Ovary (tissue), 9 donors: ENCODE measurements around the gene HOXC12. TPM values are rescaled to one million over a fixed set of nuclear protein-coding genes. Genes with fewer than 3 reads are reported as not detected.
A peak's percentile ranks its signal among the peaks of the same experiment; 100 is the strongest.

Experiments
- DNase-seq, 5 donors: peaks; one replicate each; pipeline ENCODE4 v3.0.0-alpha.2; 2019 to 2020
- H3K27ac ChIP-seq, 2 donors: fragments of 200-600 bp; one replicate each; pipeline versions ENCODE4 v1.5.1 to v1.8.0; 2019 to 2022
- H3K27me3 ChIP-seq: fragments of 200-600 bp; one replicate; pipeline ENCODE4 v1.8.0; 2022
- H3K36me3 ChIP-seq: fragments of 200-600 bp; sonication (generic); one replicate; pipeline ENCODE4 v1.5.1; 2019
- H3K4me1 ChIP-seq: one replicate; pipeline ENCODE4 v1.8.1; 2013; ENCODE audit warnings: mild to moderate bottlenecking, moderate library complexity; ENCODE audit not compliant: insufficient read depth
- H3K4me3 ChIP-seq: fragments of 200-600 bp; sonication (generic); one replicate; pipeline ENCODE4 v1.5.1; 2017
- H3K9me3 ChIP-seq, 2 donors: fragments of 200-600 bp in 1 of 2; sonication (generic) in 1 of 2; one replicate each; pipeline versions ENCODE4 v1.5.1 to v1.8.1; 2013 to 2019; ENCODE audit warnings: mild to moderate bottlenecking in 1 of 2, moderate library complexity in 1 of 2
- EP300 ChIP-seq: sonication (generic); formaldehyde crosslinking; IDR thresholded peaks from one replicate; pipeline ENCODE4 v1.6.1; 2017; ENCODE audit warnings: antibody characterized with exemption
- POLR2A ChIP-seq: fragments of 450-650 bp; IDR thresholded peaks from one replicate; pipeline ENCODE4 v1.6.1; 2017; ENCODE audit warnings: antibody characterized with exemption, mild to moderate bottlenecking, moderate library complexity
- WGBS, 3 donors: extraction: QIAGEN DNeasy Blood & Tissue Kit in 1 of 3; methylation state at CpG; one replicate each; pipeline versions ENCODE4 v1.1.5 to v1.1.7; 2013 to 2017; 5-methylcytosine and 5-hydroxymethylcytosine counted together
- intact Hi-C, 4 donors: fragments of 100-400 bp; cut with DNase I; formaldehyde crosslinking; loops; one replicate each; pipeline versions ENCODE4 v1.11.0 to v1.15.1; 2022 to 2023
- polyA plus RNA-seq, 2 donors: library from polyadenylated mRNA; stranded (reverse); fragments of 200-250 nt in 1 of 2; fragments of 350-450 nt in 1 of 2; fragmentation: Illumina TruSeq in 1 of 2; extraction: RNeasy Lipid Tissue Mini Kit (QIAGEN cat#74804) in 1 of 2; gene quantifications; one replicate each; pipeline ENCODE4 v1.2.3, GENCODE V29; 2013 to 2014
- total RNA-seq, 7 donors: library from RNA; depleted of rRNA in 2 of 7; stranded (reverse); fragments of >200 nt in 2 of 7; fragmentation: NEBNext Ultra II Directional in 3 of 7; extraction: Animal tissue kit (Norgen Biotek cat#: 25700) in 3 of 7; gene quantifications; one replicate each; pipeline versions ENCODE4 v1.1.0 to v1.2.4, GENCODE V29; 2016 to 2023
- TF ChIP-seq, protein P1 (sequence below), 3 donors: fragments of 450-650 bp in 2 of 3; fragments of 200-600 bp in 1 of 3; IDR thresholded peaks; one replicate each; pipeline versions ENCODE4 v1.5.1 to v1.8.0; 2016 to 2022; ENCODE audit warnings: antibody characterized with exemption in 3 of 3, mild to moderate bottlenecking in 1 of 3
- donor health status: DM: no; HTN: no; CAD: no; lungs with moderate emphysema.
- donor health status: DM: no; HTN: no; CAD: no.
- donor health status: Bipolar disorder and iron deficiency.
- donor health status: DM: yes; HTN: yes; CAD: no.
- donor health status: DM: no; HTN: no; CAD: no.
- donor health status: DM: yes; HTN: yes; CAD: no.

Gene HOXC12
- total and polyA plus RNA-seq, 9 donors, result not detected

GRCh38 chr12:53966385-53967133, 11.9 kb downstream of the HOXC12 start:
- H3K27ac ChIP-seq, result no peak overlapping the region
- intact Hi-C loops, result no loop called here
- no peaks in the 10 kb centered on the region for H3K36me3 ChIP-seq
- no peak for TF ChIP-seq POLR2A
- TF ChIP-seq, protein P1, sequence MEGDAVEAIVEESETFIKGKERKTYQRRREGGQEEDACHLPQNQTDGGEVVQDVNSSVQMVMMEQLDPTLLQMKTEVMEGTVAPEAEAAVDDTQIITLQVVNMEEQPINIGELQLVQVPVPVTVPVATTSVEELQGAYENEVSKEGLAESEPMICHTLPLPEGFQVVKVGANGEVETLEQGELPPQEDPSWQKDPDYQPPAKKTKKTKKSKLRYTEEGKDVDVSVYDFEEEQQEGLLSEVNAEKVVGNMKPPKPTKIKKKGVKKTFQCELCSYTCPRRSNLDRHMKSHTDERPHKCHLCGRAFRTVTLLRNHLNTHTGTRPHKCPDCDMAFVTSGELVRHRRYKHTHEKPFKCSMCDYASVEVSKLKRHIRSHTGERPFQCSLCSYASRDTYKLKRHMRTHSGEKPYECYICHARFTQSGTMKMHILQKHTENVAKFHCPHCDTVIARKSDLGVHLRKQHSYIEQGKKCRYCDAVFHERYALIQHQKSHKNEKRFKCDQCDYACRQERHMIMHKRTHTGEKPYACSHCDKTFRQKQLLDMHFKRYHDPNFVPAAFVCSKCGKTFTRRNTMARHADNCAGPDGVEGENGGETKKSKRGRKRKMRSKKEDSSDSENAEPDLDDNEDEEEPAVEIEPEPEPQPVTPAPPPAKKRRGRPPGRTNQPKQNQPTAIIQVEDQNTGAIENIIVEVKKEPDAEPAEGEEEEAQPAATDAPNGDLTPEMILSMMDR (IDR thresholded peaks at IDR 0.05), result no peak
- no peak for TF ChIP-seq EP300
- peaks cover 12% of the 10 kb centered on the region for H3K27me3 ChIP-seq
- DNase-seq, result no peak
- WGBS, 3 donors, result 13 to 43% (median 17%) methylated on average over 36 of the region's 36 CpGs
- no peaks in the 10 kb centered on the region for H3K4me1 ChIP-seq
- H3K4me3 ChIP-seq, result peak overlapping the region; percentile 21
- no peaks in the 10 kb centered on the region for H3K9me3 ChIP-seq

DNA sequence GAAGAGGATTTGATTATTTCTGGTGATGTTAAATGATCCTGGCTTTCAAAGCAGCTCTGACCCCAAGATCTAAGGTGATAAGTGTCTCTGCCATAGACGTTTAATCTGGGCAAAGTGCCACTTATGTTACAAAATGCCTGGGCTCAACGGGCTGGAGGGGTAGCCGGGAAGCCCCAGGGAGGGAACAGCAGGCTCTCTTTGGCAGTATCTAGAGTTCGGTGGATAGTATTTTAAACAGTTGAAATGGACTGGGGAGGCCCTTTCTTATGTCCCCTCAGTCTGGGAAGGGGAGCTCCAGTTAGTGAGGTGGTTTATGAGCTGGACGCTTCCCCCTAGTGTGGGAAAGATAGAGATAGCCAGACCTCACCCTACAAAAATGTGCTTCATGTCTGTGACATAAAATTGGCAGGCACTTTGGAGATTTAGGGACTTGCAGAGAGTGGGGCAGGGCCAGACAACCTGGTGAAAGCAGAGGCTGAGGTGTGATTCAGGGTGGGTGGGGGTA, 12.8 kb downstream of the HOXC12 start:
- Histone ChIP-seq H3K27ac (no peak overlapping the region), H3K4me3 (no peak overlapping the region), H3K27me3 (peaks cover 11% of the 10 kb centered on the region), H3K4me1 (no peaks in the 10 kb centered on the region), H3K36me3 (no peaks in the 10 kb centered on the region), H3K9me3 (no peaks in the 10 kb centered on the region)
- no peak for TF ChIP-seq EP300
- no peak for DNase-seq
- intact Hi-C loops, result no loop called here
- WGBS, 3 donors, result 33 to 46% (median 38%) methylated on average over 5 of the region's 5 CpGs

DNA sequence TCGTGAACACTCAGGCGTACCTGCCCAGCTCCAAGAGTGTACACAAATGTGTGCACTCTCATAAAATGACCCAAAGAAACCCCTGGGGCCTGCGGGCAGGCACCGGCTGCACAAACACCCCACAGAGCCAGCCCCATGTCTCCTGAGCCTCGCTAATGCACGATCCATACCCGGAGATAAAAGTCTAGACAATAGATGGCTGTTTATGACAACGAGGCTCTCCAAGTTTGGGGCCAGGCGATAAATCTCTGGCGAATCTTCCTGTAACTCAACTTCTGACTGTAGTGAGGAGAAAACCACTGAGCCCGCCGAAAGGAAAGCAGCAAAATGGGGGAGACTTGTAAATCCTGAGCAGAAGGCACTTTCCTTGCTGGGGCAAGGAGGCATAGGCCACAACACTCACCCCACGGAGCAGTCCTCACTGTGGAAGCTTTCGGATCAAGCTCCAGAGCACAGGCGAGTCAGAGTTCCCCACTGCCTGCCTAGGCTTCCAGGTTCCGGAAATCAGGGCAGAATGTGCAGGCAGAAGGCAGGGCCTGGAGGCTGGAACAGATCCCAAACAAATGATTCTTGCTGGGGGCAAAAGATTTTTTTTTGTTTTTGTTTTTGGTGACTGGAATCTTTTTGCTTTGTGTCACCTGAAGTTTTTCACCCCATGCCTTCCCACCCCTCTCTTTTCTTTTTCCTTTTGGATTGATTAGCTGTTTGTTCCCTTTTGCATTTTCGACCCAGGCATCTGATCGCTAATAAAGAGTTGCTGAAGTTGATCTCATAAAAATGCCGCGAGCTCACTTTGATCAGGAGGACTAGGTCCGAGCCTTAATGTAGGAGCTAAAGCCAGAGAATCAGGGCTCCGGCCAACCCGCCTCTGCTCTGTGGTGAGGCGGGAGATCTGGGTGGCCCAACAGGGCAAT, 13.8 kb downstream of the HOXC12 start:
- no peak for DNase-seq
- WGBS, 3 donors, result 43 to 56% (median 44%) methylated on average over 24 of the region's 24 CpGs
- Histone ChIP-seq H3K9me3 (no peaks in the 10 kb centered on the region), H3K4me3 (no peak overlapping the region), H3K4me1 (peaks cover 1% of the 10 kb centered on the region), H3K36me3 (no peaks in the 10 kb centered on the region), H3K27ac (no peak overlapping the region), H3K27me3 (peaks cover 7% of the 10 kb centered on the region)
- intact Hi-C loops, result no loop called here
- no peak for TF ChIP-seq EP300
- TF ChIP-seq, protein P1 (IDR thresholded peaks at IDR 0.05), result no peak
- TF ChIP-seq POLR2A, result no peak

DNA sequence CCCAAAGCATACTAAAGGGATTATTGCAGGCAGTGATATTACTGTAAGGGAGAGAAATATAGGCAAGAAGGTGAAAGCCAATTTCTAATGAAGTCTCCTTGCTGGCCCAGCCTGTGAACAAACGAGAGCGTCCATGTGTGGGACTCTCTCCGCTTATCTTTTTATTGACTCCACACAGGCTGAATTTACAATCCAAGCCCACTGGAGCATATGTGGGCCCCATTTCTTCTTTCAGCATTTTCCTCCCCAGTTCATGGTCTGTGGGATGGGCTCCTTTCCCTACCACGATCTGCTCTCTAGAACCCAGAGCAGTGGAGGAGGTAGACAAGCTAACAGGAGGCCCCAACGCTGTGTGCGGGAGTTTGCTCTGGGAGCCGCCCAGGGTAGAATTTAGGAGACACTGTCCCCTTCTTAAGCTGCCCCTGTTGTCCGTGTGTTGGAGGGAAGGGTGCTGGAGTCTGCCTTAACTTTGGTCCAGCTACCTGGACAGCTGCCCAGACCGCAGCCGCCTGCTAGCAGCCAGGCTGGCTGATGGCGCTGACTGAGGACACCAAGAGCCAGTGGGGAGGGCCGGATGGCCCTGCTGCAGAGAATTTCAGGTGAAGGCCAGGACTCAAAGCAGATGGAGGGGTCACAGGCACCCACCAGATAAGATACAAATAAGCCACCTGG, 15.0 kb downstream of the HOXC12 start:
- Histone ChIP-seq H3K27me3 (peaks cover 6% of the 10 kb centered on the region), H3K36me3 (no peaks in the 10 kb centered on the region), H3K4me3 (no peak overlapping the region), H3K27ac (no peak overlapping the region), H3K9me3 (no peaks in the 10 kb centered on the region), H3K4me1 (peaks cover 2% of the 10 kb centered on the region)
- intact Hi-C loops, result no loop called here
- DNase-seq, result peak in 1 of 5 donors; percentile 13
- TF ChIP-seq, protein P1 (IDR thresholded peaks at IDR 0.05), result no peak
- TF ChIP-seq EP300 (no peak), POLR2A (no peak)
- 17 to 32% (median 17%) methylated on average over 12 of the region's 12 CpGs for WGBS, 3 donors
